ENCODE measurements around the gene MYOZ2.
"Not testable (repeated sequence)": the region's sequence is repeated elsewhere in the genome, so short reads cannot be mapped to it uniquely, and the experiment has no call there.

The MYOZ2 gene

GRCh38 chr4:119130365-119131065, 5.1 kb upstream of the MYOZ2 start:
- H3K9ac ChIP-seq (ENCODE audit: low read depth, low read length), result no peak overlapping the region
- no peak overlapping the region for H3K4me3 ChIP-seq (ENCODE audit: low read length)
- H3K9me3 ChIP-seq (ENCODE audit: insufficient read depth, low read depth, low read length), result no peaks in the 10 kb centered on the region
- no peaks in the 10 kb centered on the region for H3K36me3 ChIP-seq (ENCODE audit: insufficient read depth, low read length)
- no peak overlapping the region for H3K27ac ChIP-seq (ENCODE audit: low read depth, low read length)
- 93% methylated on average over 4 of the region's 4 CpGs for WGBS
- H3K4me1 ChIP-seq (ENCODE audit: insufficient read depth, low read length), result no peaks in the 10 kb centered on the region
- H3K27me3 ChIP-seq (ENCODE audit: insufficient read depth, low read length), result no peaks in the 10 kb centered on the region

- H3K27me3 ChIP-seq (ENCODE audit: insufficient read depth, low read length), result no peaks in the 10 kb centered on the region
- WGBS, result 91% methylated on average over 4 of the region's 4 CpGs
Observed at GRCh38 chr4:119131164-119131563, 4.5 kb upstream of the MYOZ2 start.

GRCh38 chr4:119132306-119132705, 3.3 kb upstream of the MYOZ2 start:
- Histone ChIP-seq H3K4me3 (ENCODE audit: low read length) (no peak overlapping the region), H3K9ac (ENCODE audit: low read depth, low read length) (no peak overlapping the region), H3K9me3 (ENCODE audit: insufficient read depth, low read depth, low read length) (no peaks in the 10 kb centered on the region), H3K4me1 (ENCODE audit: insufficient read depth, low read length) (no peaks in the 10 kb centered on the region), H3K27me3 (ENCODE audit: insufficient read depth, low read length) (no peaks in the 10 kb centered on the region), H3K27ac (ENCODE audit: low read depth, low read length) (no peak overlapping the region), H3K36me3 (ENCODE audit: insufficient read depth, low read length) (no peaks in the 10 kb centered on the region)
- 93% methylated on average over 5 of the region's 5 CpGs for WGBS

More at GRCh38 chr4:119131164-119131563, 4.5 kb upstream of the MYOZ2 start:
- Histone ChIP-seq H3K4me1 (ENCODE audit: insufficient read depth, low read length) (no peaks in the 10 kb centered on the region), H3K9ac (ENCODE audit: low read depth, low read length) (no peak overlapping the region), H3K4me3 (ENCODE audit: low read length) (no peak overlapping the region), H3K9me3 (ENCODE audit: insufficient read depth, low read depth, low read length) (no peaks in the 10 kb centered on the region), H3K36me3 (ENCODE audit: insufficient read depth, low read length) (no peaks in the 10 kb centered on the region), H3K27ac (ENCODE audit: low read depth, low read length) (no peak overlapping the region)

GRCh38 chr4:119136546-119136945, 914 bp downstream of the MYOZ2 start:
- 94% methylated on average over 3 of the region's 3 CpGs for WGBS
- H3K9ac ChIP-seq (ENCODE audit: low read depth, low read length), result no peak overlapping the region
- no peaks in the 10 kb centered on the region for H3K36me3 ChIP-seq (ENCODE audit: insufficient read depth, low read length)
- no peaks in the 10 kb centered on the region for H3K9me3 ChIP-seq (ENCODE audit: insufficient read depth, low read depth, low read length)
- H3K4me1 ChIP-seq (ENCODE audit: insufficient read depth, low read length), result peaks cover 5% of the 10 kb centered on the region; the same call in 1 of the 2 replicates
- H3K4me3 ChIP-seq (ENCODE audit: low read length), result no peak overlapping the region
- H3K27me3 ChIP-seq (ENCODE audit: insufficient read depth, low read length), result no peaks in the 10 kb centered on the region
- no peak overlapping the region for H3K27ac ChIP-seq (ENCODE audit: low read depth, low read length)

- no peak overlapping the region for H3K9ac ChIP-seq (ENCODE audit: low read depth, low read length)
- no peaks in the 10 kb centered on the region for H3K27me3 ChIP-seq (ENCODE audit: insufficient read depth, low read length)
- no peak overlapping the region for H3K27ac ChIP-seq (ENCODE audit: low read depth, low read length)
- H3K36me3 ChIP-seq (ENCODE audit: insufficient read depth, low read length), result no peaks in the 10 kb centered on the region
- H3K4me1 ChIP-seq (ENCODE audit: insufficient read depth, low read length), result peaks cover 5% of the 10 kb centered on the region; the same call in 1 of the 2 replicates
- no peaks in the 10 kb centered on the region for H3K9me3 ChIP-seq (ENCODE audit: insufficient read depth, low read depth, low read length)
- H3K4me3 ChIP-seq (ENCODE audit: low read length), result no peak overlapping the region
- 53% methylated on average over 1 of the region's 2 CpGs for WGBS
Observed at GRCh38 chr4:119138046-119138445, 2.4 kb downstream of the MYOZ2 start.

DNA sequence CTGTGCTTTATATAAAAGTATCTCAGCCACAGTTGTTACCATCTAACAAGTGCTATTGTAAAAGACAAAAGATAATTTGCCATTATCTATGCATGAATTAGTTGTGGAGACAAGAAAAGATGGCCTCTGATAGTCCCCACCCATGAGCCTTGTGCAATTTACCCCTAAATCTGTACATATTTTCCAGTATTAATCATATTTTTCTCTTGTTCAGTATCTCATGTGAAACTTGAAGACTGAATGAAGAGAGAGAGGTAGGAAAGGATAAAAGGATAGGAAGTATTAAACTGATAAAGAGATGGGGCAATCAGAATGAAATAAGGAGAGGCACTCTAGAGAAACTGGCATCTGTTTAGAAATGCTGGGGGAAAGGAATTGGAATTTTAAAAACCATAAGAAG, 3.7 kb downstream of the MYOZ2 start:
- Histone ChIP-seq H3K36me3 (ENCODE audit: insufficient read depth, low read length) (no peaks in the 10 kb centered on the region), H3K9me3 (ENCODE audit: insufficient read depth, low read depth, low read length) (no peaks in the 10 kb centered on the region), H3K4me3 (ENCODE audit: low read length) (no peak overlapping the region), H3K9ac (ENCODE audit: low read depth, low read length) (no peak overlapping the region), H3K27ac (ENCODE audit: low read depth, low read length) (no peak overlapping the region), H3K4me1 (ENCODE audit: insufficient read depth, low read length) (peaks cover 5% of the 10 kb centered on the region; the same call in 1 of the 2 replicates), H3K27me3 (ENCODE audit: insufficient read depth, low read length) (no peaks in the 10 kb centered on the region)

DNA sequence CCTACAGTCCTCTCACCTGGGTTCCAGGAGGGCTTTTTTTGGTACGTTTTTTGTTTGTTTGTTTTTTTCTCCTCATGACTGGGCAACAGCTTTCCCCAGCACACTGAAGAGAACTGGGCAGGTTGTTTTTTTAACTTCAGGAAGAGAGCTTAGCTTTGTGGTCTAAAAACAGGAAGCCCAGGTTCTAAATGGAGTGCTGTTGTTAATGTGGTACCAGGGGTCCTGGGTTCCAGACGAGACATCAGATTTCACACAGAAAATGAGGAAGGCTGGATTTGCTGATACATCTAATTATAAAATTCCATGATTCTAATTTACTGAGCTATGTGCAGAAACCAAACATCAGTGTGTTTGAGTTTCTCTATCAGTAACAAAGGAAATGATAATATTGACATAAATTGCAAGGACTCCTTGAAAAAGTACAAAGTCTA, 4.2 kb downstream of the MYOZ2 start:
- Histone ChIP-seq H3K9me3 (ENCODE audit: insufficient read depth, low read depth, low read length) (no peaks in the 10 kb centered on the region), H3K4me1 (ENCODE audit: insufficient read depth, low read length) (peaks cover 5% of the 10 kb centered on the region; the same call in 1 of the 2 replicates), H3K9ac (ENCODE audit: low read depth, low read length) (no peak overlapping the region), H3K4me3 (ENCODE audit: low read length) (no peak overlapping the region), H3K27ac (ENCODE audit: low read depth, low read length) (no peak overlapping the region), H3K36me3 (ENCODE audit: insufficient read depth, low read length) (no peaks in the 10 kb centered on the region), H3K27me3 (ENCODE audit: insufficient read depth, low read length) (no peaks in the 10 kb centered on the region)
- WGBS, result 64% methylated on average over 2 of the region's 2 CpGs

GRCh38 chr4:119141283-119141682, 5.7 kb downstream of the MYOZ2 start:
- H3K27ac ChIP-seq (ENCODE audit: low read depth, low read length); H3K4me3 ChIP-seq (ENCODE audit: low read length); H3K9ac ChIP-seq (ENCODE audit: low read depth, low read length); H3K4me1 ChIP-seq (ENCODE audit: insufficient read depth, low read length); H3K9me3 ChIP-seq (ENCODE audit: insufficient read depth, low read depth, low read length); H3K36me3 ChIP-seq (ENCODE audit: insufficient read depth, low read length); H3K27me3 ChIP-seq (ENCODE audit: insufficient read depth, low read length): not testable (repeated sequence)
- WGBS, result 97% methylated on average over 4 of the region's 4 CpGs

GRCh38 chr4:119142833-119143232, 7.2 kb downstream of the MYOZ2 start:
- Histone ChIP-seq H3K27ac (ENCODE audit: low read depth, low read length) (no peak overlapping the region), H3K4me1 (ENCODE audit: insufficient read depth, low read length) (peaks cover 5% of the 10 kb centered on the region; the same call in 1 of the 2 replicates)

DNA sequence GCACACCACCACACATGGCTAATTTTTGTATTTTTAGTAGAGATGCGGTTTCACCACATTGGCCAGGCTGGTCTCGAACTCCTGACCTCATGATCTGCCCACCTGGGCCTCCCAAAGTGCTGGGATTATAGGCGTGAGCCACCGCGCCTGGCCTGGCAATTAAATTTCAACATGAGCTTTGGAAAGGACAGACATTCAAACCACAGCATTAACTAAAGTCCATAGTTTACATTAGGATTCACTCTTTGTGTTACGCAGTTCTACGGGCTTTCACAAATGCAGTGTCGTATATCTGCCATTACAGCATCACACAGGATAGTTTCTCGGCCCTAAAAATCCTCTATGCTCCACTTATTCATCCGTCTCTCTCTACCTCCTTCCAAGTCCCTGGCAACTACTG, 7.7 kb downstream of the MYOZ2 start:
- 95% methylated on average over 10 of the region's 10 CpGs for WGBS
- H3K9ac ChIP-seq (ENCODE audit: low read depth, low read length); H3K4me3 ChIP-seq (ENCODE audit: low read length); H3K36me3 ChIP-seq (ENCODE audit: insufficient read depth, low read length); H3K4me1 ChIP-seq (ENCODE audit: insufficient read depth, low read length); H3K27me3 ChIP-seq (ENCODE audit: insufficient read depth, low read length); H3K27ac ChIP-seq (ENCODE audit: low read depth, low read length); H3K9me3 ChIP-seq (ENCODE audit: insufficient read depth, low read depth, low read length): not testable (repeated sequence)

More at GRCh38 chr4:119142833-119143232, 7.2 kb downstream of the MYOZ2 start:
- H3K4me3 ChIP-seq (ENCODE audit: low read length), result no peak overlapping the region
- no peaks in the 10 kb centered on the region for H3K27me3 ChIP-seq (ENCODE audit: insufficient read depth, low read length)
- no peaks in the 10 kb centered on the region for H3K9me3 ChIP-seq (ENCODE audit: insufficient read depth, low read depth, low read length)
- H3K9ac ChIP-seq (ENCODE audit: low read depth, low read length), result no peak overlapping the region
- H3K36me3 ChIP-seq (ENCODE audit: insufficient read depth, low read length), result no peaks in the 10 kb centered on the region

DNA sequence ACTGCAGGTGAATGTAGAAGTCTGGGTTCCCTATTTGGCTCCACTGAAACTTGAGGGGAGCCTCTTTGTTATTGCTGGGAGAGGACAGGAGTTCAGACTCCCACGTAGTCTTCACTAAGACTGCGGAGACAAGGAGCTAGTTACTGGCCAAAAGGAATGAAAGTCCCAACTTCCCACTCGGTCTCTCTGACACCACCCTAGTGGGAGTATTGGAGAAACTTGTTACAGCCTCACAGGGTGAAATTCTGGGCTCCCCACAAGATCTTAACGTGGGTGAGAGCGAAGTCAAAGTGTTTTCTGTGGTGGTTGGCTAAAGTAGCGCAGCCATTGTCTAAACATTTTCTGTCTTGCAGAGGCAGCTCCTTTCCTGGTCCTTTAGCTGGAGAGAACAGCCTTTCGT, 13.5 kb downstream of the MYOZ2 start:
- no peaks in the 10 kb centered on the region for H3K4me1 ChIP-seq (ENCODE audit: insufficient read depth, low read length)
- H3K27me3 ChIP-seq (ENCODE audit: insufficient read depth, low read length), result no peaks in the 10 kb centered on the region
- no peak overlapping the region for H3K9ac ChIP-seq (ENCODE audit: low read depth, low read length)

GRCh38 chr4:119151161-119151560, 15.5 kb downstream of the MYOZ2 start:
- Histone ChIP-seq H3K9me3 (ENCODE audit: insufficient read depth, low read depth, low read length) (no peaks in the 10 kb centered on the region), H3K9ac (ENCODE audit: low read depth, low read length) (no peak overlapping the region), H3K4me1 (ENCODE audit: insufficient read depth, low read length) (no peaks in the 10 kb centered on the region), H3K36me3 (ENCODE audit: insufficient read depth, low read length) (no peaks in the 10 kb centered on the region), H3K27ac (ENCODE audit: low read depth, low read length) (no peak overlapping the region), H3K27me3 (ENCODE audit: insufficient read depth, low read length) (no peaks in the 10 kb centered on the region), H3K4me3 (ENCODE audit: low read length) (no peak overlapping the region)
- WGBS, result 94% methylated on average over 2 of the region's 2 CpGs

More for the DNA sequence above, 13.5 kb downstream of the MYOZ2 start:
- WGBS, result 92% methylated on average over 7 of the region's 7 CpGs
- no peak overlapping the region for H3K4me3 ChIP-seq (ENCODE audit: low read length)
- H3K36me3 ChIP-seq (ENCODE audit: insufficient read depth, low read length), result no peaks in the 10 kb centered on the region
- no peaks in the 10 kb centered on the region for H3K9me3 ChIP-seq (ENCODE audit: insufficient read depth, low read depth, low read length)
- no peak overlapping the region for H3K27ac ChIP-seq (ENCODE audit: low read depth, low read length)

All from HUES64 (cell line).